Keratinocyte (primary cell): ENCODE measurements around the gene UBIAD1. TPM values are rescaled to one million over a fixed set of nuclear protein-coding genes. Genes with fewer than 3 reads are reported as not detected.
A peak's percentile ranks its signal among the peaks of the same experiment; 100 is the strongest.

ENCODE experiments used
- DNase-seq: peaks from one replicate; pipeline ENCODE4 v3.0.0-alpha.2; 2011; ENCODE audit warnings: low read depth, missing footprints, low spot score
- FAIRE-seq: peaks from 2 replicates; lab custom pipeline; 2011; peaks lifted over from hg19 to GRCh38; lab: Jason Lieb, UNC
- H2AFZ ChIP-seq: 2 replicates; pipeline ENCODE4 v1.6.0; 2012; ENCODE audit warnings: low read length, control low read depth, inconsistent platforms; ENCODE audit not compliant: control insufficient read depth
- H3K27ac ChIP-seq: 2 replicates; pipeline ENCODE4 v1.5.1; 2011; ENCODE audit warnings: low read length; ENCODE audit not compliant: control insufficient read depth, insufficient read depth
- H3K27me3 ChIP-seq: 3 replicates; pipeline ENCODE4 v1.6.0; 2011; ENCODE audit warnings: low read length; ENCODE audit not compliant: control insufficient read depth, insufficient read depth; ENCODE audit errors: extremely low read depth
- H3K36me3 ChIP-seq, 2 experiments: 2 replicates in 1 of 2; 3 replicates in 1 of 2; pipeline ENCODE4 v1.5.1; 2011; ENCODE audit warnings: low read length in 2 of 2, mild to moderate bottlenecking in 1 of 2; ENCODE audit not compliant: control insufficient read depth in 2 of 2, insufficient read depth in 2 of 2; ENCODE audit errors: extremely low read depth in 1 of 2
- H3K4me1 ChIP-seq: 3 replicates; pipeline ENCODE4 v1.5.1; 2011; ENCODE audit warnings: low read length; ENCODE audit not compliant: control insufficient read depth, insufficient read depth; ENCODE audit errors: extremely low read depth
- H3K4me2 ChIP-seq: 3 replicates; pipeline ENCODE4 v1.6.0; 2011; ENCODE audit warnings: low read depth, low read length; ENCODE audit not compliant: control insufficient read depth, insufficient read depth; ENCODE audit errors: extremely low read depth
- H3K4me3 ChIP-seq, 3 experiments: fragments of 200-600 bp in 1 of 3; sonication (generic) in 1 of 3; 2 replicates in 2 of 3; 3 replicates in 1 of 3; pipeline ENCODE4 v1.5.1; 2011 to 2016; ENCODE audit warnings: low read length in 3 of 3, mild to moderate bottlenecking in 3 of 3, control low read depth in 2 of 3, inconsistent platforms in 1 of 3, low read depth in 1 of 3, mixed read lengths in 1 of 3, mixed run types in 1 of 3, moderate library complexity in 1 of 3; ENCODE audit not compliant: control insufficient read depth in 2 of 3, insufficient read depth in 2 of 3; ENCODE audit errors: extremely low read depth in 1 of 3
- H3K79me2 ChIP-seq: 2 replicates; pipeline ENCODE4 v1.6.0; 2012; ENCODE audit warnings: low read length; ENCODE audit not compliant: control insufficient read depth, insufficient read depth
- H3K9ac ChIP-seq: 3 replicates; pipeline ENCODE4 v1.6.0; 2011; ENCODE audit warnings: low read length; ENCODE audit not compliant: control insufficient read depth, insufficient read depth; ENCODE audit errors: extremely low read depth
- H3K9me1 ChIP-seq: 3 replicates; pipeline ENCODE4 v1.6.0; 2011; ENCODE audit warnings: low read length; ENCODE audit not compliant: control insufficient read depth, insufficient read depth; ENCODE audit errors: extremely low read depth
- H3K9me3 ChIP-seq: 2 replicates; pipeline ENCODE4 v1.5.1; 2012; ENCODE audit warnings: low read depth, low read length; ENCODE audit not compliant: control insufficient read depth
- H4K20me1 ChIP-seq: 3 replicates; pipeline ENCODE4 v1.6.0; 2011; ENCODE audit warnings: low read length; ENCODE audit not compliant: control insufficient read depth, insufficient read depth; ENCODE audit errors: extremely low read depth
- EZH2 ChIP-seq: IDR thresholded peaks from one replicate; pipeline ENCODE4 v1.6.1; 2012; ENCODE audit warnings: inconsistent platforms, mild to moderate bottlenecking, low read length, moderate library complexity
- dilution Hi-C: fragments of 300-500 bp; cut with MboI; formaldehyde crosslinking; loops from one replicate; pipeline ENCODE4 v1.7.0; 2020; ENCODE audit warnings: low sequenced_read_pairs; ENCODE audit not compliant: extremely low pct_ligation_motif_present
- polyA plus RNA-seq, 5 experiments: library from polyadenylated mRNA; depleted of rRNA in 3 of 5; stranded (reverse) in 3 of 5; stranded (forward) in 1 of 5; unstranded in 1 of 5; fragments of >200 nt; gene quantifications; 1 replicate in 1 of 5; 2 replicates in 3 of 5; 3 replicates in 1 of 5; pipeline versions ENCODE4 v1.2.1 to v1.2.3, GENCODE V29; 2011 to 2012; ENCODE audit warnings: missing spikeins in 2 of 5, low read depth in 1 of 5, low replicate concordance in 1 of 5
- TF ChIP-seq, protein P1 (sequence below), 3 experiments: IDR thresholded peaks in 1 of 3; conservative IDR thresholded peaks in 1 of 3; optimal IDR thresholded peaks in 1 of 3; 2 replicates in 2 of 3; 3 replicates in 1 of 3; pipeline versions ENCODE3 to v1.5.1; 2011; ENCODE audit warnings: low read length in 3 of 3, mild to moderate bottlenecking in 3 of 3, moderate library complexity in 2 of 3, control low read depth in 1 of 3, inconsistent platforms in 1 of 3; ENCODE audit not compliant: insufficient read depth in 2 of 3; ENCODE audit errors: extremely low read depth in 1 of 3

UBIAD1 gene
- polyA plus RNA-seq, 1 donor (not counting 4 experiments of a cell fraction or from before 2014, with no cell fraction given) = 9.9 TPM

DNA sequence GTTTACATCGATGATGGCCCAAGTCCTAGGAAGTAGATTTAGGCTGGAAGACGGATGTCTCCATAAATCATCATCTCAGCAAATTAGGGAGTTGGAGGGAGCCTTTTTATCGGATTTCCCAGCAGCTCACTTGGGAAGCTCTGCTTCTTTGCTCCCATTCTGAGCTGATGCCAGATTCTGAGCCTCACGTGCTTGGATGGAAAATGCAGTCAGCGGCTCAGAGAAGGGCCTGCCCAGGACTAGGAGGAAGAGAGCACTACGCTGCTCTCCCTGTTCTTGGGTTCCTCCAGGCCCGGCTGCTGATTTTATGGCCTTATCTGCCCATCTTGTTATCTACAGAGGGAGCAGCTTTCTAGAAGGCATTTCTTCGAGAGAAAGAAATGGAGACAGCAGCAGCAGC is 42.0 kb downstream of the UBIAD1 start:
- Histone ChIP-seq H3K4me1 (peaks cover 22% of the 10 kb centered on the region), H3K27ac (no peak overlapping the region), H3K4me3 (no peak overlapping the region), H3K4me2 (no peak overlapping the region), H4K20me1 (no peaks in the 10 kb centered on the region), H2AFZ (no peak overlapping the region), H3K36me3 (no peaks in the 10 kb centered on the region), H3K79me2 (no peaks in the 10 kb centered on the region), H3K9me1 (no peaks in the 10 kb centered on the region), H3K9ac (no peak overlapping the region), H3K9me3 (no peaks in the 10 kb centered on the region), H3K27me3 (no peaks in the 10 kb centered on the region)
- FAIRE-seq (peak; percentile 44), DNase-seq (no peak)
- dilution Hi-C loops = no loop called here
- TF ChIP-seq, protein P1, sequence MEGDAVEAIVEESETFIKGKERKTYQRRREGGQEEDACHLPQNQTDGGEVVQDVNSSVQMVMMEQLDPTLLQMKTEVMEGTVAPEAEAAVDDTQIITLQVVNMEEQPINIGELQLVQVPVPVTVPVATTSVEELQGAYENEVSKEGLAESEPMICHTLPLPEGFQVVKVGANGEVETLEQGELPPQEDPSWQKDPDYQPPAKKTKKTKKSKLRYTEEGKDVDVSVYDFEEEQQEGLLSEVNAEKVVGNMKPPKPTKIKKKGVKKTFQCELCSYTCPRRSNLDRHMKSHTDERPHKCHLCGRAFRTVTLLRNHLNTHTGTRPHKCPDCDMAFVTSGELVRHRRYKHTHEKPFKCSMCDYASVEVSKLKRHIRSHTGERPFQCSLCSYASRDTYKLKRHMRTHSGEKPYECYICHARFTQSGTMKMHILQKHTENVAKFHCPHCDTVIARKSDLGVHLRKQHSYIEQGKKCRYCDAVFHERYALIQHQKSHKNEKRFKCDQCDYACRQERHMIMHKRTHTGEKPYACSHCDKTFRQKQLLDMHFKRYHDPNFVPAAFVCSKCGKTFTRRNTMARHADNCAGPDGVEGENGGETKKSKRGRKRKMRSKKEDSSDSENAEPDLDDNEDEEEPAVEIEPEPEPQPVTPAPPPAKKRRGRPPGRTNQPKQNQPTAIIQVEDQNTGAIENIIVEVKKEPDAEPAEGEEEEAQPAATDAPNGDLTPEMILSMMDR (optimal IDR thresholded peaks at IDR 0.05 in 1 of 3, IDR thresholded peaks at IDR 0.05 in 1 of 3, conservative IDR thresholded peaks at IDR 0.05 in 1 of 3; ENCODE audit: extremely low read depth in 1 of 3, insufficient read depth in 2 of 3, low read length in 3 of 3) = no peak
- TF ChIP-seq EZH2 = no peak

DNA sequence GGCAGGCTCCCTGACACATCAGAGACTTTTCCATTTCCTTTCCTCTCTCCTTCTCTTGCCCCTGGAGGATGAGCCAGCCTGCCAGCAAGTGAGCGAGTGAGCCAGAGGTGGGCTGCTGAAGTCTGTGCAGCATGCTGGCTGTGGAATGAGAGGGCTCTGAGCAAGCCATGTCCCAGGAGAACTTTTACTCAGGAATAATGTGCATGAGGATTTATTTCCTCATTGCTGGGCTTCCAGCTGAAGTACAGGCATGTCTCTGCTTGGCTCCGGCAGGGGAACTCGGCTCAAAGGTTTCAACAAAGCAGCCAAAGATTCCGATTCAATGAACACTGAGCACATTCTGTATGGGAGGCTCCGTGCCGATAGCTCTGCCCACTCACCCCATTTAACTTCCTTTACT is 43.7 kb downstream of the UBIAD1 start:
- peak; percentile 96 for FAIRE-seq
- peak overlapping the region; percentile 24 to 49 (median 31) for H3K4me3 ChIP-seq

More for the DNA sequence above, 43.7 kb downstream of the UBIAD1 start:
- peak overlapping the region; percentile 55 for H3K9ac ChIP-seq
- no peaks in the 10 kb centered on the region for H4K20me1 ChIP-seq
- H3K4me1 ChIP-seq = peaks cover 23% of the 10 kb centered on the region
- TF ChIP-seq EZH2 = no peak
- TF ChIP-seq, protein P1 (optimal IDR thresholded peaks at IDR 0.05 in 1 of 3, IDR thresholded peaks at IDR 0.05 in 1 of 3, conservative IDR thresholded peaks at IDR 0.05 in 1 of 3; ENCODE audit: extremely low read depth in 1 of 3, insufficient read depth in 2 of 3, low read length in 3 of 3) = no peak
- no peaks in the 10 kb centered on the region for H3K9me1 ChIP-seq
- peak overlapping the region; percentile 78 for H2AFZ ChIP-seq
- DNase-seq = peak; percentile 49
- peak overlapping the region; percentile 45 for H3K27ac ChIP-seq
- no peaks in the 10 kb centered on the region for H3K9me3 ChIP-seq
- no peaks in the 10 kb centered on the region for H3K36me3 ChIP-seq
- H3K4me2 ChIP-seq = peak overlapping the region; percentile 80
- H3K79me2 ChIP-seq = no peaks in the 10 kb centered on the region
- dilution Hi-C loops = no loop called here
- H3K27me3 ChIP-seq = no peaks in the 10 kb centered on the region
